SU-DHL-6 (cell line): Measurements from ENCODE around the gene VDAC2.

Experiments
- H2AFZ ChIP-seq: fragments of 200-600 bp; sonication (generic); 2 replicates; pipeline ENCODE4 v1.6.1; 2014; ENCODE audit warnings: low read depth, mild to moderate bottlenecking, moderate library complexity, mixed read lengths, antibody characterized with exemption, low read length; ENCODE audit not compliant: severe bottlenecking
- H3F3A ChIP-seq: fragments of 200-600 bp; shearing (Covaris generic); 2 replicates; pipeline ENCODE4 v1.6.0; 2016; ENCODE audit warnings: antibody characterized with exemption, mild to moderate bottlenecking; ENCODE audit not compliant: insufficient read depth
- H3K27ac ChIP-seq: fragments of 200-600 bp; sonication (generic); 2 replicates; pipeline ENCODE4 v1.5.1; 2016; ENCODE audit warnings: low read depth, mild to moderate bottlenecking, low read length, moderate library complexity, mixed read lengths
- H3K27me3 ChIP-seq: fragments of 200-600 bp; sonication (generic), shearing (Covaris generic); 2 replicates; pipeline ENCODE4 v1.6.0; 2014; ENCODE audit warnings: mild to moderate bottlenecking, low read length
- H3K36me3 ChIP-seq: fragments of 200-600 bp; sonication (generic); 2 replicates; pipeline ENCODE4 v1.6.1; 2014; ENCODE audit warnings: mild to moderate bottlenecking, low read length, mixed read lengths
- H3K4me2 ChIP-seq: fragments of 300-600, 200-600 bp; shearing (Covaris generic), sonication (generic); 2 replicates; pipeline ENCODE4 v1.6.0; 2014; ENCODE audit warnings: low read length, low read depth, mild to moderate bottlenecking; ENCODE audit not compliant: poor library complexity, severe bottlenecking
- H3K4me3 ChIP-seq: fragments of 200-600 bp; sonication (generic); 2 replicates; pipeline ENCODE4 v1.5.1; 2014; ENCODE audit warnings: antibody characterized with exemption, low read length, mild to moderate bottlenecking, mixed read lengths; ENCODE audit not compliant: insufficient read depth, poor library complexity, severe bottlenecking
- H3K79me2 ChIP-seq: fragments of 200-600 bp; sonication (generic); 2 replicates; pipeline ENCODE4 v1.6.1; 2014; ENCODE audit warnings: mild to moderate bottlenecking, low read length, moderate library complexity; ENCODE audit not compliant: insufficient read depth
- H3K9ac ChIP-seq: fragments of 200-600 bp; sonication (generic); 2 replicates; pipeline ENCODE4 v1.7.0; 2014; ENCODE audit warnings: mild to moderate bottlenecking, low read length
- H3K9me2 ChIP-seq: fragments of 200-600 bp; sonication (generic); replicated peaks from 2 replicates; pipeline ENCODE4 v1.6.1; 2014; ENCODE audit warnings: low read length; ENCODE audit not compliant: insufficient read depth
- H3K9me3 ChIP-seq: fragments of 200-600 bp; sonication (generic); 2 replicates; pipeline ENCODE4 v1.6.1; 2014; ENCODE audit warnings: low read length, mixed read lengths; ENCODE audit not compliant: insufficient read depth
- H4K20me1 ChIP-seq: fragments of 200-600 bp; sonication (generic); 2 replicates; pipeline ENCODE4 v1.6.1; 2014; ENCODE audit warnings: low read depth, mild to moderate bottlenecking, antibody characterized with exemption, low read length, moderate library complexity, mixed read lengths
- EZH2phosphoT487 ChIP-seq: fragments of 200-600 bp; sonication (generic), shearing (Covaris generic); conservative IDR thresholded peaks from 2 replicates; pipeline ENCODE4 v1.6.1; 2018; ENCODE audit warnings: mild to moderate bottlenecking, antibody characterized with exemption, low read length, moderate library complexity, mixed read lengths
- TF ChIP-seq, protein P1 (sequence below): fragments of 200-600 bp; sonication (generic); IDR thresholded peaks from one replicate; pipeline ENCODE4 v1.5.1; 2017; ENCODE audit warnings: antibody characterized with exemption, mild to moderate bottlenecking, low read length, moderate library complexity; ENCODE audit not compliant: insufficient read depth, poor library complexity, severe bottlenecking

VDAC2 gene

DNA sequence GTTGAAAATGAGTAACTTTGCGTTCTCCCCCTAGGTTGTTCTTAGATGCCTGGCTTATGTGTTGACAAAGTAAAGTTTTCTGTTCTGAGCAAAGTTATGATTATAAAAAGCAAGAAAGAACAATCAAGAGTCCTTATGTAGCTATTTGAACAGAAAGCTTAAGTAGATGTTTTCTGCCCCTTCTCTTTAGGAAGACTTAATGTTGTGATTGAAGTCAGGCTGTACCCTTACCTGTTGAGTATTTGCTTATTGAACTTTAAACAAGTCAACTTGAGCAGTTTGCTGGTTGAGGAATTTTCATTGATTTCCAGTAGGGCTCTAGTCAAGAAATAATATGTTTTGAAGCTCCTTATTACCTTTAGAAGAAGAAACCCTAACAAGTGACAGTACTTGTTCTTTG is 33.9 kb upstream of the VDAC2 start:
- no peaks in the 10 kb centered on the region for H4K20me1 ChIP-seq
- H3K36me3 ChIP-seq, result peaks cover 5% of the 10 kb centered on the region; the same call in 1 of the 2 replicates
- no peaks in the 10 kb centered on the region for H3K27me3 ChIP-seq
- H3K79me2 ChIP-seq, result no peaks in the 10 kb centered on the region
- no peak overlapping the region for H3K4me2 ChIP-seq
- no peak overlapping the region for H3K4me3 ChIP-seq
- H3K9me3 ChIP-seq, result no peaks in the 10 kb centered on the region
- H3F3A ChIP-seq, result no peaks in the 10 kb centered on the region
- no peak overlapping the region for H3K27ac ChIP-seq
- H3K9me2 ChIP-seq, result no peaks in the 10 kb centered on the region
- no peak overlapping the region for H2AFZ ChIP-seq
- H3K9ac ChIP-seq, result no peak overlapping the region
- no peak for TF ChIP-seq EZH2phosphoT487
- TF ChIP-seq, protein P1, sequence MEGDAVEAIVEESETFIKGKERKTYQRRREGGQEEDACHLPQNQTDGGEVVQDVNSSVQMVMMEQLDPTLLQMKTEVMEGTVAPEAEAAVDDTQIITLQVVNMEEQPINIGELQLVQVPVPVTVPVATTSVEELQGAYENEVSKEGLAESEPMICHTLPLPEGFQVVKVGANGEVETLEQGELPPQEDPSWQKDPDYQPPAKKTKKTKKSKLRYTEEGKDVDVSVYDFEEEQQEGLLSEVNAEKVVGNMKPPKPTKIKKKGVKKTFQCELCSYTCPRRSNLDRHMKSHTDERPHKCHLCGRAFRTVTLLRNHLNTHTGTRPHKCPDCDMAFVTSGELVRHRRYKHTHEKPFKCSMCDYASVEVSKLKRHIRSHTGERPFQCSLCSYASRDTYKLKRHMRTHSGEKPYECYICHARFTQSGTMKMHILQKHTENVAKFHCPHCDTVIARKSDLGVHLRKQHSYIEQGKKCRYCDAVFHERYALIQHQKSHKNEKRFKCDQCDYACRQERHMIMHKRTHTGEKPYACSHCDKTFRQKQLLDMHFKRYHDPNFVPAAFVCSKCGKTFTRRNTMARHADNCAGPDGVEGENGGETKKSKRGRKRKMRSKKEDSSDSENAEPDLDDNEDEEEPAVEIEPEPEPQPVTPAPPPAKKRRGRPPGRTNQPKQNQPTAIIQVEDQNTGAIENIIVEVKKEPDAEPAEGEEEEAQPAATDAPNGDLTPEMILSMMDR, result no peak

GRCh38 chr10:75179657-75180177 is 30.9 kb upstream of the VDAC2 start:
- Histone ChIP-seq H3K4me2 (no peak overlapping the region), H3K9me3 (no peaks in the 10 kb centered on the region), H4K20me1 (no peaks in the 10 kb centered on the region), H3K9me2 (no peaks in the 10 kb centered on the region), H3F3A (no peaks in the 10 kb centered on the region), H3K36me3 (peaks cover 5% of the 10 kb centered on the region; the same call in 1 of the 2 replicates), H3K4me3 (no peak overlapping the region), H3K27ac (no peak overlapping the region), H3K27me3 (no peaks in the 10 kb centered on the region), H2AFZ (no peak overlapping the region), H3K79me2 (no peaks in the 10 kb centered on the region), H3K9ac (no peak overlapping the region)
- TF ChIP-seq, protein P1, result no peak
- no peak for TF ChIP-seq EZH2phosphoT487

DNA sequence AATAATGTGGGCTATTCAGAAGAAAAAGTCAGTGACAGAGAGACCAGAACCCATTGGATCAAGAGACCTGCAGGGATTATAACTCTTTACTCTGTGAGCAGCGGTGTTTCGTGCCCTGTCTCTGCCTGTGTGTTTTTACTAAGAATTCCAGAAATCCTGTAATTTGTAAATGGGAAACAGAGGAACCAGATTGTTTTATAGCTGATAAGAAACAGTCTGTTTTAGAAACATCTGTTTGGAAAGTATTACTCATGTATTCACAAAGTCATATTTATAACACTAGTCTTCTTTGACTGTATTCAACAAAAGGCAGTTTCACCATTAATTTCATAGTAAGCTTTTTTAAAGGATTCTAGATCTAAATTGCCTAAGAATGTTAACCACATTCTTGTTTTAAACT is 30.0 kb upstream of the VDAC2 start:
- Histone ChIP-seq H3K9me2 (no peaks in the 10 kb centered on the region), H3F3A (no peaks in the 10 kb centered on the region), H3K9me3 (no peaks in the 10 kb centered on the region), H3K27ac (no peak overlapping the region), H3K27me3 (no peaks in the 10 kb centered on the region), H3K4me2 (no peak overlapping the region), H3K4me3 (no peak overlapping the region), H3K36me3 (peaks cover 5% of the 10 kb centered on the region; the same call in 1 of the 2 replicates), H4K20me1 (no peaks in the 10 kb centered on the region), H3K79me2 (no peaks in the 10 kb centered on the region), H2AFZ (no peak overlapping the region), H3K9ac (no peak overlapping the region)
- no peak for TF ChIP-seq EZH2phosphoT487
- TF ChIP-seq, protein P1, result no peak

DNA sequence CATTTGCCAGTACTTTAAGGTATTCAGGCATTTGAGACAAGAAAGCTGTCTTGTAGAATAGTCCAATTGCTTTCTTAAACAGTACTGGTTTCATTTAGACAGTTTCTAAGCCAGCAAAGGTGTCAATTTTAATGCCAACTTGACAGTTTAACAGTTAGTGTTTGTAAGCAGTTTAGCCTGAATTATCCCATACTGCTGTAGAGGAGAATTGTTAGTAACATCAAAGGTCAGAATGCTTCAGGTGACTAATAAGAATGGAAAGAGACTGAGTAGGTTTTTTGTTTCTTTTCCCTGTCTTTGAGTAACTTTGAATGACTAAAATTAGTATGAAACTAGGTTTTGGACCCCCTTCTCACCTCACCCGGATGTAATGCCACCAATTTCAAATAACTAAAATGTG is 29.5 kb upstream of the VDAC2 start:
- H3K36me3 ChIP-seq, result peaks cover 5% of the 10 kb centered on the region; the same call in 1 of the 2 replicates
- no peak overlapping the region for H3K27ac ChIP-seq
- no peaks in the 10 kb centered on the region for H4K20me1 ChIP-seq
- no peak overlapping the region for H3K4me2 ChIP-seq
- no peaks in the 10 kb centered on the region for H3K79me2 ChIP-seq
- H3K27me3 ChIP-seq, result no peaks in the 10 kb centered on the region
- no peaks in the 10 kb centered on the region for H3F3A ChIP-seq
- no peak for TF ChIP-seq EZH2phosphoT487
- TF ChIP-seq, protein P1, result no peak
- H3K9me3 ChIP-seq, result no peaks in the 10 kb centered on the region
- H2AFZ ChIP-seq, result no peak overlapping the region
- no peaks in the 10 kb centered on the region for H3K9me2 ChIP-seq
- no peak overlapping the region for H3K4me3 ChIP-seq
- no peak overlapping the region for H3K9ac ChIP-seq
